Measurements from ENCODE around the gene GNB4.

- TF ChIP-seq RXRA (IDR thresholded peaks at IDR 0.05; ENCODE audit: insufficient read depth, low read depth, low read length) (no peak), EP300 (IDR thresholded peaks at IDR 0.05; ENCODE audit: borderline replicate concordance in 1 of 2, low read depth in 2 of 2, low read length in 2 of 2) (no peak), CTCF (IDR thresholded peaks at IDR 0.05; ENCODE audit: control extremely low read depth in 1 of 3, insufficient read depth in 1 of 3, low read depth in 1 of 3, low read length in 3 of 3) (no peak), BCL11A (IDR thresholded peaks at IDR 0.05; ENCODE audit: low read depth in 2 of 2, low read length in 2 of 2) (no peak), EZH2 (IDR thresholded peaks at IDR 0.05; ENCODE audit: low read depth, low read length, severe bottlenecking) (no peak), BACH1 (IDR thresholded peaks at IDR 0.05; ENCODE audit: low read length) (no peak), CHD2 (IDR thresholded peaks at IDR 0.05; ENCODE audit: low read length) (no peak), POLR2AphosphoS5 (IDR thresholded peaks at IDR 0.05; ENCODE audit: low read depth, low read length) (no peak), POLR2A (IDR thresholded peaks at IDR 0.05; ENCODE audit: control extremely low read depth in 1 of 2, low read depth in 2 of 2, low read length in 2 of 2) (no peak), CHD7 (IDR thresholded peaks at IDR 0.05; ENCODE audit: insufficient replicate concordance, low read length) (no peak), SIN3A (conservative IDR thresholded peaks at IDR 0.05 in 1 of 2, IDR thresholded peaks at IDR 0.05 in 1 of 2; ENCODE audit: low read depth in 1 of 2, low read length in 2 of 2) (no peak)
Observed at GRCh38 chr3:179452872-179453271, 1.6 kb upstream of the GNB4 start.

Data from H1 (cell line).